Measurements from ENCODE around the gene IQCB1. TPM values are rescaled to one million over a fixed set of nuclear protein-coding genes. Genes with fewer than 3 reads are reported as not detected.

The IQCB1 gene
- 10 to 100 TPM; 32.6 to 45.6 (median 35.8) TPM for total RNA-seq
- polyA plus RNA-seq, result 10 to 100 TPM; 20.3 to 21.5 TPM
- 41.1 reads per million, percentile 67 among the genes with 10 or more reads in this experiment for total RNA-seq

- DNase-seq (peak; percentile 93 to 98 (median 97)), ATAC-seq (peak; percentile 99)
- Mint-ChIP-seq H3K4me3 (peak within 1 kb of the TSS; percentile 83 to 97 (median 93)), H3K36me3 (peaks cover 0 to 18% (median 13%) of the 10 kb centered on the region in 5 donors), H3K27ac (peak within 1 kb of the TSS; percentile 78 to 98 (median 92)), H3K27me3 (no peaks in the 10 kb centered on the region), H3K9me3 (peaks cover 0 to 2% (median 0%) of the 10 kb centered on the region in 11 donors), H3K4me1 (peaks cover 32 to 65% (median 58%) of the 10 kb centered on the region in 7 donors)
- Histone ChIP-seq H3K9me3 (ENCODE audit: control insufficient read depth in 2 of 3, low read length in 3 of 3) (no peaks in the 10 kb centered on the region), H3K4me1 (ENCODE audit: control insufficient read depth in 2 of 2, insufficient read depth in 2 of 2, low read length in 2 of 2) (peaks cover 10 to 14% of the 10 kb centered on the region in 2 donors), H3K27me3 (ENCODE audit: control insufficient read depth in 2 of 2, insufficient read depth in 2 of 2, low read length in 2 of 2) (no peaks in the 10 kb centered on the region), H3K27ac (ENCODE audit: low read depth, low read length) (peak within 1 kb of the TSS; percentile 89), H3K36me3 (ENCODE audit: control insufficient read depth in 2 of 3, insufficient read depth in 3 of 3, low read length in 3 of 3) (peaks cover 0 to 8% (median 0%) of the 10 kb centered on the region in 3 experiments), H3K4me3 (ENCODE audit: low read length) (peak within 1 kb of the TSS; percentile 85)
- CTCF ChIA-PET, result no interaction called here
- POLR2A ChIA-PET, result interaction anchor here (0.5 to 1.3 kb wide), 4 partner anchors 86 to 568 kb away, joined by 3 to 9 read pairs (median 4); partner anchors contain the start of genes FAM162A, GOLGB1 and HCLS1
- intact Hi-C loops (cut with micrococcal nuclease), result loop anchor here (1.0 to 10.0 kb wide), 22 partner anchors 38 to 1750 kb away; partner anchors contain the start of genes FAM162A (in 2 of the 2), GOLGB1 (in 2 of the 2), HACD2 (in 2 of the 2) and HCLS1 (in 2 of the 2)
These were observed at the start of gene IQCB1, which contains the start of gene EAF2 for GRCh38 chr3:121834671-121835464. TSS of gene IQCB1 (minus strand) at chr3:121835060. CDS start at chr3:121828960, 6,100 bp downstream. TSS of gene EAF2 (plus strand) at chr3:121835209. CDS start at chr3:121835286, 77 bp downstream.

DNA sequence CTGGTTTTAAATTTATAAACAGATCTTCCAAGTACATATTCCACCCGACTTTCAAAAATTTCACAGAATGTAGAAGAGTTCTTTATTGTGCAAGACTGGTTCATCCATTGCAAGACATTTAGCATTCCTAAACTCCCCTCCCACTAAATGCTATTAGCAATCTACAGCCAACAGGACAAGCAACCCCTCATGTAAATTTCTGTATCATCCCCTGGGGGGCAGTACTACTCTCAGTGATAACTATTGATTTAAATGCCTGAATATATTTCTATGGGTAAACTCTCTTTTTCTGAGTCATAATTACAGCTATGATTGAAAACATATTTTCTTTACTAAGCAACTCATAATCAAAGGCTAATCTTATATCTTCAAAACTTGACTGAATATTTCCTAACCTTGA, 48.6 kb upstream of the IQCB1 start:
- H3K27me3 Mint-ChIP-seq, result no peaks in the 10 kb centered on the region
- no peak for DNase-seq
- ChIA-PET POLR2A (no interaction called here), CTCF (no interaction called here)
- Histone ChIP-seq H3K4me1 (ENCODE audit: control insufficient read depth in 2 of 2, insufficient read depth in 2 of 2, low read length in 2 of 2) (no peaks in the 10 kb centered on the region), H3K36me3 (ENCODE audit: control insufficient read depth in 2 of 3, insufficient read depth in 3 of 3, low read length in 3 of 3) (no peaks in the 10 kb centered on the region), H3K27me3 (ENCODE audit: control insufficient read depth in 2 of 2, insufficient read depth in 2 of 2, low read length in 2 of 2) (no peaks in the 10 kb centered on the region), H3K27ac (ENCODE audit: low read depth, low read length) (no peak overlapping the region), H3K9me3 (ENCODE audit: control insufficient read depth in 2 of 3, low read length in 3 of 3) (no peaks in the 10 kb centered on the region), H3K4me3 (ENCODE audit: low read length) (no peak overlapping the region)
- H3K9me3 Mint-ChIP-seq, result no peaks in the 10 kb centered on the region
- no peak for ATAC-seq
- intact Hi-C loops (cut with micrococcal nuclease), result loop anchor here in 1 of 2 donors (10.0 kb wide), 1 partner anchor 211 kb away; no protein-coding TSS in a partner anchor
- no peaks in the 10 kb centered on the region for H3K4me1 Mint-ChIP-seq
- no peak overlapping the region for H3K4me3 Mint-ChIP-seq
- H3K27ac Mint-ChIP-seq, result no peak overlapping the region
- H3K36me3 Mint-ChIP-seq, result peaks cover 0 to 25% (median 10%) of the 10 kb centered on the region in 5 donors

GRCh38 chr3:121878411-121878810, 43.6 kb upstream of the IQCB1 start:
- Histone ChIP-seq H3K36me3 (ENCODE audit: control insufficient read depth in 2 of 3, insufficient read depth in 3 of 3, low read length in 3 of 3) (no peaks in the 10 kb centered on the region), H3K27me3 (ENCODE audit: control insufficient read depth in 2 of 2, insufficient read depth in 2 of 2, low read length in 2 of 2) (no peaks in the 10 kb centered on the region), H3K4me3 (ENCODE audit: low read length) (no peak overlapping the region), H3K4me1 (ENCODE audit: control insufficient read depth in 2 of 2, insufficient read depth in 2 of 2, low read length in 2 of 2) (no peaks in the 10 kb centered on the region), H3K9me3 (ENCODE audit: control insufficient read depth in 2 of 3, low read length in 3 of 3) (no peaks in the 10 kb centered on the region), H3K27ac (ENCODE audit: low read depth, low read length) (no peak overlapping the region)
- Mint-ChIP-seq H3K36me3 (peaks cover 4 to 21% (median 7%) of the 10 kb centered on the region in 5 donors), H3K27ac (no peak overlapping the region), H3K4me3 (no peak overlapping the region), H3K27me3 (no peaks in the 10 kb centered on the region), H3K4me1 (no peaks in the 10 kb centered on the region), H3K9me3 (no peaks in the 10 kb centered on the region)
- ATAC-seq (no peak), DNase-seq (no peak)
- intact Hi-C loops (cut with micrococcal nuclease), result no loop called here
- ChIA-PET CTCF (no interaction called here), POLR2A (no interaction called here)

DNA sequence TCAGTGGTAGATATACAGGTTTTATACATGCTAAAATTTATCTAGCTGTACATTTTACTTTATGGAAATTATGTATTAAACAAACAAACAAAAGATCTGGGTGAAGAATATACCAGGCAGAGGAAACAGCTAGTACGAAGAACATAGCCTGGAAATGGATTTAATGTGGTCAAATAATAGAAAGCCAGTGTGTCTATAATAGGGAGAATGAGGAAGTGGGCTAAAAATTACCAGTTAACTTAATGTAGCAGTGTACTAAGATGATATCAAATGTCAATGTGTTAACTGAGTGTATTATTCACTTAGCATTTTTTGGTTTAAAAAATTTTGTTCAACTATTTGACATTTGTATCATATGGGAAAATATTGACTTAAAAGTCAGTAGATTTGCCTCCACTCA, 36.6 kb upstream of the IQCB1 start:
- H3K36me3 Mint-ChIP-seq, result peaks cover 10 to 36% (median 12%) of the 10 kb centered on the region in 5 donors
- H3K9me3 ChIP-seq (ENCODE audit: control insufficient read depth in 2 of 3, low read length in 3 of 3), result no peaks in the 10 kb centered on the region
- H3K9me3 Mint-ChIP-seq, result no peaks in the 10 kb centered on the region
- H3K27me3 ChIP-seq (ENCODE audit: control insufficient read depth in 2 of 2, insufficient read depth in 2 of 2, low read length in 2 of 2), result no peaks in the 10 kb centered on the region
- H3K4me1 ChIP-seq (ENCODE audit: control insufficient read depth in 2 of 2, insufficient read depth in 2 of 2, low read length in 2 of 2), result no peaks in the 10 kb centered on the region
- H3K27ac ChIP-seq (ENCODE audit: low read depth, low read length), result no peak overlapping the region
- DNase-seq, result no peak
- ATAC-seq, result no peak
- ChIA-PET POLR2A (no interaction called here), CTCF (no interaction called here)
- intact Hi-C loops (cut with micrococcal nuclease), result no loop called here
- H3K27me3 Mint-ChIP-seq, result no peaks in the 10 kb centered on the region
- H3K4me1 Mint-ChIP-seq, result no peaks in the 10 kb centered on the region
- H3K4me3 ChIP-seq (ENCODE audit: low read length), result no peak overlapping the region
- H3K4me3 Mint-ChIP-seq, result no peak overlapping the region
- no peak overlapping the region for H3K27ac Mint-ChIP-seq
- no peaks in the 10 kb centered on the region for H3K36me3 ChIP-seq (ENCODE audit: control insufficient read depth in 2 of 3, insufficient read depth in 3 of 3, low read length in 3 of 3)

DNA sequence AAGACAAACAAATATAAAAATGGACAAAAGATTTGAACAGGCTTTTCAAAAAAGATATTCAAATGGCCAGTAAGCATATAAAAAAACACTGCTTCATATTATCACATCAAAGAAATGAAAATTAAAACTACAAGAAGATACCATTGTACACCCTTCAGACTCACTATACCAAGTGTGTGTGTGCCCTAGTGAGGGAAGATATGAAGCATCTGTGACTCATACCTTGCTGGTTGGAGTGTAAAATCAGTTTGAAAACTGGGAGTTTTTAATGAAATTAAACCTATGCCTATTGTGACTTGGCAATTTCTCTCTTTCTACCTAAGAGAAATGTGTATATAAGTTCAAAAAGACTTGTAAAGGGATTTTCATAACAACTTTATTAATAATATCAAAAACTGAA, 35.9 kb upstream of the IQCB1 start:
- POLR2A ChIA-PET, result no interaction called here
- H3K27ac Mint-ChIP-seq, result no peak overlapping the region
- peaks cover 14 to 41% (median 18%) of the 10 kb centered on the region in 5 donors for H3K36me3 Mint-ChIP-seq
- H3K36me3 ChIP-seq (ENCODE audit: control insufficient read depth in 2 of 3, insufficient read depth in 3 of 3, low read length in 3 of 3), result no peaks in the 10 kb centered on the region
- H3K4me1 Mint-ChIP-seq, result no peaks in the 10 kb centered on the region
- no peak overlapping the region for H3K27ac ChIP-seq (ENCODE audit: low read depth, low read length)
- H3K4me3 ChIP-seq (ENCODE audit: low read length), result no peak overlapping the region
- H3K27me3 Mint-ChIP-seq, result no peaks in the 10 kb centered on the region
- ATAC-seq (no peak), DNase-seq (no peak)
- no peaks in the 10 kb centered on the region for H3K4me1 ChIP-seq (ENCODE audit: control insufficient read depth in 2 of 2, insufficient read depth in 2 of 2, low read length in 2 of 2)
- CTCF ChIA-PET, result no interaction called here
- H3K27me3 ChIP-seq (ENCODE audit: control insufficient read depth in 2 of 2, insufficient read depth in 2 of 2, low read length in 2 of 2), result no peaks in the 10 kb centered on the region
- no peak overlapping the region for H3K4me3 Mint-ChIP-seq
- H3K9me3 ChIP-seq (ENCODE audit: control insufficient read depth in 2 of 3, low read length in 3 of 3), result no peaks in the 10 kb centered on the region
- intact Hi-C loops (cut with micrococcal nuclease), result no loop called here
- no peaks in the 10 kb centered on the region for H3K9me3 Mint-ChIP-seq

DNA sequence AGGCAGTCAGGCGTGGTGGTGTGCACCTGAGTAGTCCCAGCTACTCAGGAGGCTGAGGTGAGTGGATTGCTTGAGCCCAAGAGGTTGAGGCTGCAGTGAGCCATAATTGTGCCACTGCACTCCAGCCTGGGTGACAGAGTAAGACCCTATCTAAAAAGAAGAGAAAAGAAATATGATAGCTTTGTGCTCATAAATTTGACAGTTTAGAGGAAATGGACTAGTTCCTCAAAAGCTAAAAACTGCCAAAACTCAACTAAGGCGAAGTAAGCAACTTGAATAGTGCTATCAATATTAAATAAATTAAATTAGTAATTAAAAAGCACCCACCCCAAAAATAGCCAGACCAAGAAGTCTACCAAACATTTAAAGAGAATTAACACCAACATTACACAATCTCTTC, 34.9 kb upstream of the IQCB1 start:
- H3K9me3 Mint-ChIP-seq, result no peaks in the 10 kb centered on the region
- Histone ChIP-seq H3K4me1 (ENCODE audit: control insufficient read depth in 2 of 2, insufficient read depth in 2 of 2, low read length in 2 of 2) (no peaks in the 10 kb centered on the region), H3K9me3 (ENCODE audit: control insufficient read depth in 2 of 3, low read length in 3 of 3) (no peaks in the 10 kb centered on the region), H3K27ac (ENCODE audit: low read depth, low read length) (no peak overlapping the region), H3K4me3 (ENCODE audit: low read length) (no peak overlapping the region), H3K36me3 (ENCODE audit: control insufficient read depth in 2 of 3, insufficient read depth in 3 of 3, low read length in 3 of 3) (no peaks in the 10 kb centered on the region), H3K27me3 (ENCODE audit: control insufficient read depth in 2 of 2, insufficient read depth in 2 of 2, low read length in 2 of 2) (no peaks in the 10 kb centered on the region)
- intact Hi-C loops (cut with micrococcal nuclease), result no loop called here
- ChIA-PET POLR2A (interaction anchor here (1.1 kb wide), 1 partner anchor 41 kb away, joined by 3 read pairs; no protein-coding TSS in a partner anchor), CTCF (no interaction called here)
- no peaks in the 10 kb centered on the region for H3K4me1 Mint-ChIP-seq
- H3K4me3 Mint-ChIP-seq, result no peak overlapping the region
- ATAC-seq (no peak), DNase-seq (no peak)
- no peaks in the 10 kb centered on the region for H3K27me3 Mint-ChIP-seq
- peaks cover 14 to 44% (median 18%) of the 10 kb centered on the region in 5 donors for H3K36me3 Mint-ChIP-seq
- H3K27ac Mint-ChIP-seq, result no peak overlapping the region

Measured in naive thymus-derived CD4-positive, alpha-beta T cell (primary cell).